HCT116 (cell line): ENCODE measurements around the gene FBXL19. TPM values are rescaled to one million over a fixed set of nuclear protein-coding genes. Genes with fewer than 3 reads are reported as not detected.
A peak's percentile ranks its signal among the peaks of the same experiment; 100 is the strongest.

Source experiments
- ATAC-seq: fragments of 200-7000 bp; cut with Tn5 transposase; 2 replicates; pipeline ENCODE4 v1.9.1; 2020; ENCODE audit warnings: mild to moderate bottlenecking, moderate library complexity
- BruUV-seq: library from RNA; stranded (reverse); fragments of 400-500 nt; replicated peaks from 2 replicates; lab custom pipeline; 2021; lab: Mats Ljungman, UMichigan
- CTCF ChIA-PET: fragments of 300-600 bp; sonication (Branson Sonifier 250); formaldehyde crosslinking; loops from one replicate; lab custom pipeline; 2021; ENCODE audit warnings: antibody characterized with exemption; lab: Charles Lee
- POLR2A ChIA-PET: fragments of 300-600, 350-600 bp; sonication (Branson Sonifier 250); formaldehyde crosslinking; loops from one replicate; lab custom pipeline; 2021; ENCODE audit warnings: antibody characterized with exemption; lab: Charles Lee
- RAD21 ChIA-PET, 2 experiments: fragments of 300-600 bp; sonication (Branson Sonifier 250); formaldehyde crosslinking; loops; one replicate each; lab custom pipeline; 2023; ENCODE audit warnings: low total read pairs in 2 of 2; ENCODE audit not compliant: uncharacterized antibody in 2 of 2, unreplicated experiment in 2 of 2, low non-redundant PET in 1 of 2; lab: Charles Lee
- DNase-seq: peaks from one replicate; pipeline ENCODE4 v3.0.0-alpha.2; 2010; ENCODE audit warnings: low read depth, low spot score
- H2AFZ ChIP-seq: fragments of 200-600 bp; shearing (Covaris generic), sonication (generic); 2 replicates; pipeline ENCODE4 v1.6.1; 2017; ENCODE audit warnings: low read depth, mixed run types, mixed read lengths, antibody characterized with exemption, low read length; ENCODE audit not compliant: poor library complexity, severe bottlenecking
- H3K27ac ChIP-seq: 2 replicates; pipeline ENCODE4 v1.5.1; 2012; ENCODE audit warnings: low read depth, low read length
- H3K27me3 ChIP-seq: fragments of 200-600 bp; sonication (generic); 2 replicates; pipeline ENCODE4 v1.6.1; 2016; ENCODE audit warnings: mixed run types, low read length, mixed read lengths; ENCODE audit not compliant: insufficient read depth
- H3K36me3 ChIP-seq, 2 experiments: fragments of 200-500 bp in 1 of 2; fragments of 200-600 bp in 1 of 2; sonication (Bioruptor generic) in 1 of 2; sonication (generic) in 1 of 2; 2 replicates each; pipeline versions ENCODE4 v1.5.1 to v1.6.1; 2014 to 2016; ENCODE audit warnings: low read length in 2 of 2, inconsistent platforms in 1 of 2, mixed read lengths in 1 of 2, mixed run types in 1 of 2; ENCODE audit not compliant: insufficient read depth in 2 of 2, control insufficient read depth in 1 of 2
- H3K4me1 ChIP-seq, 2 experiments: fragments of 200-600 bp in 1 of 2; sonication (generic) in 1 of 2; 2 replicates each; pipeline versions ENCODE4 v1.5.1 to v1.6.1; 2012 to 2017; ENCODE audit warnings: low read length in 2 of 2, inconsistent platforms in 1 of 2, mild to moderate bottlenecking in 1 of 2, mixed read lengths in 1 of 2, mixed run types in 1 of 2, moderate library complexity in 1 of 2; ENCODE audit not compliant: insufficient read depth in 2 of 2, control insufficient read depth in 1 of 2
- H3K4me2 ChIP-seq: fragments of 200-600 bp; sonication (generic); 2 replicates; pipeline ENCODE4 v1.6.1; 2017; ENCODE audit warnings: mixed run types, low read length, mixed read lengths
- H3K4me3 ChIP-seq, 2 experiments: fragments of 200-600 bp in 1 of 2; sonication (generic) in 1 of 2; replicated peaks in 1 of 2; 2 replicates each; pipeline ENCODE4 v1.5.1; 2011 to 2016; ENCODE audit warnings: low read length in 2 of 2, control low read depth in 1 of 2, low read depth in 1 of 2, mild to moderate bottlenecking in 1 of 2, mixed read lengths in 1 of 2, mixed run types in 1 of 2
- H3K79me2 ChIP-seq: fragments of 200-600 bp; sonication (generic); 2 replicates; pipeline ENCODE4 v1.6.1; 2017; ENCODE audit warnings: mild to moderate bottlenecking, mixed run types, low read length, moderate library complexity, mixed read lengths; ENCODE audit not compliant: insufficient read depth
- H3K9ac ChIP-seq: fragments of 200-600 bp; sonication (generic); 2 replicates; pipeline ENCODE4 v1.6.1; 2016; ENCODE audit warnings: low read length, mixed read lengths
- H3K9me2 ChIP-seq: fragments of 200-600 bp; sonication (generic), shearing (Covaris generic); 2 replicates; pipeline ENCODE4 v1.6.1; 2017; ENCODE audit warnings: mixed run types, mild to moderate bottlenecking, moderate library complexity; ENCODE audit not compliant: insufficient read depth
- H3K9me3 ChIP-seq, 2 experiments: fragments of 200-500 bp in 1 of 2; fragments of 200-600 bp in 1 of 2; sonication (Bioruptor generic) in 1 of 2; sonication (generic) in 1 of 2; 2 replicates each; pipeline ENCODE4 v1.6.1; 2014 to 2017; ENCODE audit warnings: low read length in 2 of 2, mixed read lengths in 2 of 2, inconsistent platforms in 1 of 2, low read depth in 1 of 2, mild to moderate bottlenecking in 1 of 2, mixed run types in 1 of 2, moderate library complexity in 1 of 2; ENCODE audit not compliant: control insufficient read depth in 1 of 2, insufficient read depth in 1 of 2
- H4K20me1 ChIP-seq: fragments of 200-600 bp; sonication (generic), shearing (Covaris generic); 2 replicates; pipeline ENCODE4 v1.6.1; 2017; ENCODE audit warnings: mixed run types, mild to moderate bottlenecking, moderate library complexity; ENCODE audit not compliant: insufficient read depth
- EGR1 ChIP-seq: IDR thresholded peaks from 2 replicates; pipeline ENCODE4 v1.6.1; 2012; ENCODE audit warnings: low read depth
- JUND ChIP-seq: IDR thresholded peaks from 2 replicates; pipeline ENCODE4 v1.6.1; 2012
- RAD21 ChIP-seq: IDR thresholded peaks from 2 replicates; pipeline ENCODE4 v1.6.1; 2012; ENCODE audit warnings: low read depth, mild to moderate bottlenecking
- intact Hi-C: fragments of 100-400 bp; cut with micrococcal nuclease; formaldehyde crosslinking; loops from 2 replicates; pipeline ENCODE4 v1.10.0; 2022
- total RNA-seq: library from RNA; stranded (reverse); gene quantifications from one replicate; pipeline ENCODE4 v1.2.1, GENCODE V29; 2021; ENCODE audit not compliant: unreplicated experiment
- TF ChIP-seq, protein P1 (sequence below): IDR thresholded peaks from 2 replicates; pipeline ENCODE4 v1.6.1; 2012; ENCODE audit warnings: low read depth

The FBXL19 gene
- total RNA-seq, 1 experiment from 2014 or later = 45.2 TPM

DNA sequence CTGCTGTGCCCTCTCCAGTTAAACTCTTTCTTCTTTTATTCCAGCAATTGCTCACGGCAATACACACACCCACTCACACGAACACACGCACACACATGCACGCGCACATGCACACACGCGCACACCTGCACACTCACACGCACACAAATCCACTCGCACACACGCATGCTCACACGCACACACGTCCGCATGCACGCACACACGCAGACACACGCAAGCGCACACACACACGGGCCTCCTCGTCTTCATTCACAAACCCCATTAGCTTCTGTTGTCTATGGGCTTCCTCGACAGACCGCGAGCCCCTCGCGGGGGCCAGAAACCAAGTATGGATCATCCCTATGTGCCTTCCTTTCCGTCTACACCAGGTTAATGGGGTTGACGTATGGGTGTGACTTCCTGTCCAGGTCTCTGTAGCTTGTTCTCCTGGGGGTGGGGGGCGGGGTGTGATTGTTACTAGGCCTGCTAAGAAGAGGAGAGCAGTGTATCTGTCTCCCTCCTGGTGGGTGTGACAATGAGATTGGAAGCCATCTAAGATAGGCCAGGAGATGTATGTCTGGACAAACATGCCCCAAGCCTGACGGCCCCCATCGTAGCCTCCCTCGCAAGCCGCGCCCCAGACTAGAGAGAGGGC lies 27.6 kb upstream of the FBXL19 start:
- ATAC-seq (peak; percentile 6), DNase-seq (peak; percentile 34)
- BruUV-seq = no TSS peak
- H3K36me3 ChIP-seq = peaks cover 5 to 6% of the 10 kb centered on the region in 2 experiments; a peak in 2 of 4 replicates
- H2AFZ ChIP-seq = no peak overlapping the region
- peak overlapping the region; percentile 100 for H3K4me2 ChIP-seq
- H3K9me2 ChIP-seq = no peaks in the 10 kb centered on the region
- peak overlapping the region; percentile 60 to 79 for H3K4me3 ChIP-seq
- peaks cover 15% of the 10 kb centered on the region for H3K79me2 ChIP-seq
- H3K9ac ChIP-seq = peak overlapping the region; percentile 77
- TF ChIP-seq EGR1 = no peak
- no peak for TF ChIP-seq JUND
- TF ChIP-seq, protein P1, sequence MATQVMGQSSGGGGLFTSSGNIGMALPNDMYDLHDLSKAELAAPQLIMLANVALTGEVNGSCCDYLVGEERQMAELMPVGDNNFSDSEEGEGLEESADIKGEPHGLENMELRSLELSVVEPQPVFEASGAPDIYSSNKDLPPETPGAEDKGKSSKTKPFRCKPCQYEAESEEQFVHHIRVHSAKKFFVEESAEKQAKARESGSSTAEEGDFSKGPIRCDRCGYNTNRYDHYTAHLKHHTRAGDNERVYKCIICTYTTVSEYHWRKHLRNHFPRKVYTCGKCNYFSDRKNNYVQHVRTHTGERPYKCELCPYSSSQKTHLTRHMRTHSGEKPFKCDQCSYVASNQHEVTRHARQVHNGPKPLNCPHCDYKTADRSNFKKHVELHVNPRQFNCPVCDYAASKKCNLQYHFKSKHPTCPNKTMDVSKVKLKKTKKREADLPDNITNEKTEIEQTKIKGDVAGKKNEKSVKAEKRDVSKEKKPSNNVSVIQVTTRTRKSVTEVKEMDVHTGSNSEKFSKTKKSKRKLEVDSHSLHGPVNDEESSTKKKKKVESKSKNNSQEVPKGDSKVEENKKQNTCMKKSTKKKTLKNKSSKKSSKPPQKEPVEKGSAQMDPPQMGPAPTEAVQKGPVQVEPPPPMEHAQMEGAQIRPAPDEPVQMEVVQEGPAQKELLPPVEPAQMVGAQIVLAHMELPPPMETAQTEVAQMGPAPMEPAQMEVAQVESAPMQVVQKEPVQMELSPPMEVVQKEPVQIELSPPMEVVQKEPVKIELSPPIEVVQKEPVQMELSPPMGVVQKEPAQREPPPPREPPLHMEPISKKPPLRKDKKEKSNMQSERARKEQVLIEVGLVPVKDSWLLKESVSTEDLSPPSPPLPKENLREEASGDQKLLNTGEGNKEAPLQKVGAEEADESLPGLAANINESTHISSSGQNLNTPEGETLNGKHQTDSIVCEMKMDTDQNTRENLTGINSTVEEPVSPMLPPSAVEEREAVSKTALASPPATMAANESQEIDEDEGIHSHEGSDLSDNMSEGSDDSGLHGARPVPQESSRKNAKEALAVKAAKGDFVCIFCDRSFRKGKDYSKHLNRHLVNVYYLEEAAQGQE = no peak
- TF ChIP-seq RAD21 = no peak
- ChIA-PET CTCF (interaction anchor here (1.0 to 1.5 kb wide), 2 partner anchors 52 to 82 kb away, joined by 3 to 5 read pairs; no protein-coding TSS in a partner anchor), RAD21 (interaction anchor here in 1 of 2 experiments (0.5 to 0.6 kb wide), 2 partner anchors 19 to 50 kb away, joined by 3 to 4 read pairs; no protein-coding TSS in a partner anchor), POLR2A (interaction anchor here (0.6 to 1.7 kb wide), 4 partner anchors 9 to 38 kb away, joined by 3 to 6 read pairs (median 4); partner anchors contain the start of gene FBXL19)
- H4K20me1 ChIP-seq = no peaks in the 10 kb centered on the region
- peak overlapping the region; percentile 98 for H3K27ac ChIP-seq
- no peaks in the 10 kb centered on the region for H3K27me3 ChIP-seq
- H3K9me3 ChIP-seq = no peaks in the 10 kb centered on the region
- H3K4me1 ChIP-seq = peaks cover 25 to 49% of the 10 kb centered on the region in 2 experiments
- intact Hi-C loops = loop anchor here (2.0 kb wide), 1 partner anchor 27 kb away; the partner anchor contains the start of gene FBXL19
